HEK293T (cell line): ENCODE results near the gene UTS2R.
A peak's percentile ranks its signal among the peaks of the same experiment; 100 is the strongest.

Source experiments
- CTCF ChIA-PET: fragments of 350-600 bp; formaldehyde crosslinking; extraction: SDS; loops from one replicate; lab custom pipeline; 2021; ENCODE audit warnings: antibody characterized with exemption, inconsistent platforms; lab: Yijun Ruan, JAX
- POLR2A ChIA-PET: fragments of 350-600 bp; formaldehyde crosslinking; extraction: SDS; loops from one replicate; lab custom pipeline; 2020; ENCODE audit warnings: antibody characterized with exemption, inconsistent platforms; lab: Yijun Ruan, JAX
- DNase-seq: peaks from one replicate; pipeline ENCODE4 v3.0.0; 2012; ENCODE audit warnings: mixed read lengths; ENCODE audit errors: extremely low spot score
- ARNT ChIP-seq: fragments of 450-650 bp; IDR thresholded peaks from 2 replicates; pipeline ENCODE4 v1.6.1; 2017; ENCODE audit warnings: mild to moderate bottlenecking
- BHLHE40 ChIP-seq: fragments of 450-650 bp; IDR thresholded peaks from 2 replicates; pipeline ENCODE4 v1.6.1; 2016; ENCODE audit warnings: mild to moderate bottlenecking, moderate library complexity, borderline replicate concordance
- CTBP1 ChIP-seq: fragments of 450-650 bp; IDR thresholded peaks from 2 replicates; pipeline ENCODE4 v1.6.1; 2016; ENCODE audit warnings: borderline replicate concordance
- ELF4 ChIP-seq: fragments of 450-650 bp; IDR thresholded peaks from 2 replicates; pipeline ENCODE4 v1.6.1; 2017; ENCODE audit warnings: antibody characterized with exemption
- FOXA1 ChIP-seq: fragments of 450-650 bp; IDR thresholded peaks from 2 replicates; pipeline ENCODE4 v1.6.1; 2016; ENCODE audit warnings: mild to moderate bottlenecking
- FOXK2 ChIP-seq: fragments of 450-650 bp; IDR thresholded peaks from 2 replicates; pipeline ENCODE4 v1.6.1; 2016; ENCODE audit warnings: mild to moderate bottlenecking
- FOXM1 ChIP-seq: fragments of 450-650 bp; IDR thresholded peaks from 2 replicates; pipeline ENCODE4 v1.6.1; 2017; ENCODE audit warnings: mild to moderate bottlenecking, borderline replicate concordance
- HDGF ChIP-seq: fragments of 450-650 bp; IDR thresholded peaks from 2 replicates; pipeline ENCODE4 v1.6.1; 2017; ENCODE audit warnings: antibody characterized with exemption, borderline replicate concordance
- L3MBTL2 ChIP-seq: fragments of 450-650 bp; conservative IDR thresholded peaks from 2 replicates; pipeline ENCODE4 v1.6.1; 2016; ENCODE audit warnings: mild to moderate bottlenecking
- LEF1 ChIP-seq: fragments of 450-650 bp; IDR thresholded peaks from 2 replicates; pipeline ENCODE4 v1.6.1; 2017; ENCODE audit warnings: mild to moderate bottlenecking, borderline replicate concordance
- NFRKB ChIP-seq: fragments of 450-650 bp; IDR thresholded peaks from 2 replicates; pipeline ENCODE4 v1.6.1; 2016; ENCODE audit warnings: mild to moderate bottlenecking, moderate library complexity
- PKNOX1 ChIP-seq: fragments of 450-650 bp; IDR thresholded peaks from 2 replicates; pipeline ENCODE4 v1.6.1; 2016
- SP1 ChIP-seq: fragments of 450-650 bp; IDR thresholded peaks from 2 replicates; pipeline ENCODE4 v1.6.1; 2017
- SUZ12 ChIP-seq: fragments of 450-650 bp; IDR thresholded peaks from 2 replicates; pipeline ENCODE4 v1.6.1; 2016; ENCODE audit warnings: mild to moderate bottlenecking
- TARDBP ChIP-seq: fragments of 450-650 bp; IDR thresholded peaks from 2 replicates; pipeline ENCODE4 v1.6.1; 2016
- ZNF384 ChIP-seq: fragments of 450-650 bp; IDR thresholded peaks from 2 replicates; pipeline ENCODE4 v1.6.1; 2016

UTS2R gene

GRCh38 chr17:82333279-82334171 is 38.0 kb upstream of the UTS2R start, which contains the start of gene SECTM1:
TSS of gene SECTM1 (minus strand) at chr17:82333766. CDS start at chr17:82327240, 6,526 bp downstream.
- TF ChIP-seq ARNT = peak; percentile 90
- TF ChIP-seq NFRKB = no peak
- TF ChIP-seq TARDBP = peak; percentile 73
- ChIA-PET POLR2A (interaction anchor here (0.6 to 1.2 kb wide), 3 partner anchors 16 to 128 kb away, joined by 3 to 4 read pairs (median 3); partner anchors contain the start of gene CD7), CTCF (interaction anchor here (0.9 to 1.9 kb wide), 2 partner anchors 11 to 33 kb away, joined by 3 to 4 read pairs; no protein-coding TSS in a partner anchor)
- DNase-seq = no peak

- POLR2A ChIA-PET = interaction anchor here (0.6 kb wide), 1 partner anchor 128 kb away, joined by 3 read pairs; no protein-coding TSS in a partner anchor
- DNase-seq = no peak
- TF ChIP-seq ZNF384 (no peak), CTBP1 (no peak), TARDBP (no peak), BHLHE40 (no peak), LEF1 (no peak), NFRKB (no peak), FOXA1 (no peak), ARNT (no peak), PKNOX1 (no peak), SP1 (no peak), FOXM1 (no peak), L3MBTL2 (no peak), FOXK2 (no peak), SUZ12 (no peak), HDGF (no peak)
- CTCF ChIA-PET = interaction anchor here (1.9 kb wide), 1 partner anchor 12 kb away, joined by 4 read pairs; no protein-coding TSS in a partner anchor
Measured at GRCh38 chr17:82334204-82334621, 37.4 kb upstream of the UTS2R start.

- ChIA-PET CTCF (no interaction called here), POLR2A (no interaction called here)
- TF ChIP-seq FOXK2 = no peak
- TF ChIP-seq LEF1 = no peak
- TF ChIP-seq ARNT = no peak
- TF ChIP-seq FOXA1 = no peak
- TF ChIP-seq ELF4 = no peak
- TF ChIP-seq SUZ12 = no peak
- no peak for TF ChIP-seq FOXM1
- TF ChIP-seq SP1 = no peak
- no peak for TF ChIP-seq ZNF384
- TF ChIP-seq NFRKB = no peak
- TF ChIP-seq CTBP1 = no peak
- TF ChIP-seq HDGF = no peak
- no peak for TF ChIP-seq TARDBP
- TF ChIP-seq PKNOX1 = no peak
- TF ChIP-seq L3MBTL2 = no peak
- no peak for DNase-seq
Measured at GRCh38 chr17:82334622-82335394, 36.8 kb upstream of the UTS2R start.

GRCh38 chr17:82338858-82339633 is 32.5 kb upstream of the UTS2R start:
- POLR2A ChIA-PET = interaction anchor here (0.9 to 1.5 kb wide), 4 partner anchors 11 to 107 kb away, joined by 3 to 5 read pairs (median 4); no protein-coding TSS in a partner anchor
- TF ChIP-seq SUZ12 = no peak
- peak; percentile 54 for TF ChIP-seq L3MBTL2
- TF ChIP-seq ZNF384 = no peak
- DNase-seq = no peak
- CTCF ChIA-PET = interaction anchor here (0.6 to 1.0 kb wide), 2 partner anchors 12 to 13 kb away, joined by 3 to 4 read pairs; no protein-coding TSS in a partner anchor

GRCh38 chr17:82339634-82340580 is 31.7 kb upstream of the UTS2R start:
- TF ChIP-seq CTBP1 = no peak
- no peak for TF ChIP-seq LEF1
- no peak for TF ChIP-seq PKNOX1
- TF ChIP-seq FOXM1 = no peak
- TF ChIP-seq ARNT = no peak
- TF ChIP-seq NFRKB = no peak
- no peak for TF ChIP-seq SUZ12
- no peak for TF ChIP-seq HDGF
- no peak for TF ChIP-seq FOXA1
- TF ChIP-seq SP1 = no peak
- no peak for TF ChIP-seq L3MBTL2
- no peak for TF ChIP-seq BHLHE40
- TF ChIP-seq ELF4 = no peak
- no peak for TF ChIP-seq TARDBP
- no peak for TF ChIP-seq FOXK2
- ChIA-PET POLR2A (interaction anchor here (0.9 to 1.5 kb wide), 4 partner anchors 12 to 106 kb away, joined by 3 to 5 read pairs (median 4); no protein-coding TSS in a partner anchor), CTCF (interaction anchor here (1.0 kb wide), 1 partner anchor 11 kb away, joined by 4 read pairs; no protein-coding TSS in a partner anchor)
- no peak for DNase-seq
